ENCODE measurements around the gene SPINT3.
A peak's percentile ranks its signal among the peaks of the same experiment; 100 is the strongest.

Gene SPINT3

DNA sequence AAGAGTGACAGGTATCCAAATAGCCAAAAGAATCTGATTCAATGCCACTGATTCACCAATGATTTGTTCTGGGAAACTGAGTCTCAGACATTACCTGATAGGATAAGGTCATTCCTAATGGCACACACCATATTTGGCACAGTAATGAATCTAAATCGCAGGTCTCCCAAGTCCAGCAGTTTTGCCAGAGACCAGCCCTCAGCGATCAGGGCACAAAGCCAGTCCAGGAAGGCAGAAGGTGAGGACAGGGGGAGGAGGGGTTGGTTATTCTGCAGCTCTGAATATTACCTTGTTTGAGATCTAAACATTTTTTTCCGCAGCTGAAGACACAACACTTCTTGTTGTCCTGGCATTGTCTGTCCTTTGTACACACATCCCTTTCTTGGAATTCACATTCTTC is 29.9 kb upstream of the SPINT3 start:
- H4K8ac ChIP-seq (ENCODE audit: low read length): no peak overlapping the region
- H3K4me1 ChIP-seq (ENCODE audit: control insufficient read depth, insufficient read depth, low read depth, low read length): no peaks in the 10 kb centered on the region
- no peaks in the 10 kb centered on the region for H3K9me3 ChIP-seq (ENCODE audit: control insufficient read depth, low read length)
- no peak overlapping the region for H2AK5ac ChIP-seq (ENCODE audit: low read length, severe bottlenecking)
- WGBS: 85% methylated on average over 3 of the region's 3 CpGs
- H2BK5ac ChIP-seq (ENCODE audit: low read depth, low read length, poor library complexity, severe bottlenecking): no peak overlapping the region
- H2BK15ac ChIP-seq (ENCODE audit: low read depth, poor library complexity, severe bottlenecking): no peak overlapping the region
- no peak for DNase-seq
- no peak overlapping the region for H3K23ac ChIP-seq (ENCODE audit: low read length in 2 of 2)
- no peak overlapping the region for H4K91ac ChIP-seq (ENCODE audit: low read length)
- no peaks in the 10 kb centered on the region for H3K79me1 ChIP-seq (replicated peaks; ENCODE audit: low read length, poor library complexity, severe bottlenecking)
- no peak overlapping the region for H3K4ac ChIP-seq (ENCODE audit: low read depth in 1 of 2, low read length in 2 of 2)
- no peaks in the 10 kb centered on the region for H3K36me3 ChIP-seq (ENCODE audit: control insufficient read depth in 1 of 2, insufficient read depth in 2 of 2, low read depth in 1 of 2, low read length in 2 of 2)
- H3K9ac ChIP-seq (ENCODE audit: low read length): no peak overlapping the region
- no peak overlapping the region for H3K4me2 ChIP-seq (ENCODE audit: low read length, poor library complexity, severe bottlenecking)
- H3K4me3 ChIP-seq (ENCODE audit: insufficient read depth in 1 of 2, low read depth in 1 of 2, low read length in 2 of 2): no peak overlapping the region
- H2BK12ac ChIP-seq (ENCODE audit: low read length in 2 of 2): no peak overlapping the region
- H3K14ac ChIP-seq (ENCODE audit: low read length in 2 of 2): no peak overlapping the region
- H2AFZ ChIP-seq (ENCODE audit: low read depth, low read length): no peak overlapping the region
- no peak overlapping the region for H2BK120ac ChIP-seq (ENCODE audit: low read depth, low read length)
- H3K18ac ChIP-seq (ENCODE audit: low read depth in 1 of 2, low read length in 2 of 2): no peak overlapping the region
- H3K27ac ChIP-seq (ENCODE audit: low read length, poor library complexity, severe bottlenecking): no peak overlapping the region
- H3K27me3 ChIP-seq (ENCODE audit: control insufficient read depth in 1 of 2, insufficient read depth in 1 of 2, low read length in 2 of 2): peaks cover 19 to 46% of the 10 kb centered on the region in 2 experiments

DNA sequence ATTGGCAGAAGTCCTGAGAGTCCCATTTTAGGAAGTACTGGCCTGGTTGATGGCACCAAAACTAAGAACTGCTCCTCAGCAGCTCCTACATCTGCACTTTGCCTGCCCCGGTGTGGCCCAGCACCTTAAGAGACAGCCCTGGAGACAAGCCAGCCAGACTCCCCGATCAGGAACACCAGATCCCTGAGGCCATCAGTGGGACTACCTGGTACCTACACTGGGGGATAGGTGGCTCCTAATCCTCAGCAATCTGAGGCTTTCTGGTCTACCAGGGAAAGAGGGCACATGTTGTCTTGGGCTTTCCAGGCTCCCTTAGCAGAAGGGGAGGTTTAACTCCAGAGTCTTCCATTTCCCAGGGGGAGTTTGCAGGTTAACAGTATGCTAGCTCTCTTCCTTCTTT is 24.0 kb upstream of the SPINT3 start, which contains the start of gene WFDC6:
WFDC6 (minus strand) TSS at position 101 of the 400 bp plus-strand sequence; CDS start at position 26, 75 bp downstream.
- no peak within 1 kb of the TSS for H3K18ac ChIP-seq (ENCODE audit: low read depth in 1 of 2, low read length in 2 of 2)
- no peak within 1 kb of the TSS for H3K27ac ChIP-seq (ENCODE audit: low read length, poor library complexity, severe bottlenecking)
- H3K4me3 ChIP-seq (ENCODE audit: insufficient read depth in 1 of 2, low read depth in 1 of 2, low read length in 2 of 2): no peak within 1 kb of the TSS
- no peaks in the 10 kb centered on the region for H3K4me1 ChIP-seq (ENCODE audit: control insufficient read depth, insufficient read depth, low read depth, low read length)
- peak within 1 kb of the TSS in 1 of 2 experiments; percentile 65 for H3K14ac ChIP-seq (ENCODE audit: low read length in 2 of 2)
- no peak within 1 kb of the TSS for H2BK12ac ChIP-seq (ENCODE audit: low read length in 2 of 2)
- no peak within 1 kb of the TSS for H3K4me2 ChIP-seq (ENCODE audit: low read length, poor library complexity, severe bottlenecking)
- no peak for DNase-seq
- H2BK15ac ChIP-seq (ENCODE audit: low read depth, poor library complexity, severe bottlenecking): no peak within 1 kb of the TSS
- no peak within 1 kb of the TSS for H4K91ac ChIP-seq (ENCODE audit: low read length)
- no peak within 1 kb of the TSS for H3K9ac ChIP-seq (ENCODE audit: low read length)
- no peaks in the 10 kb centered on the region for H3K9me3 ChIP-seq (ENCODE audit: control insufficient read depth, low read length)
- H3K27me3 ChIP-seq (ENCODE audit: control insufficient read depth in 1 of 2, insufficient read depth in 1 of 2, low read length in 2 of 2): peaks cover 4 to 96% of the 10 kb centered on the region in 2 experiments
- no peak within 1 kb of the TSS for H2BK5ac ChIP-seq (ENCODE audit: low read depth, low read length, poor library complexity, severe bottlenecking)
- no peaks in the 10 kb centered on the region for H3K79me1 ChIP-seq (replicated peaks; ENCODE audit: low read length, poor library complexity, severe bottlenecking)
- H2AFZ ChIP-seq (ENCODE audit: low read depth, low read length): no peak within 1 kb of the TSS
- no peak within 1 kb of the TSS for H4K8ac ChIP-seq (ENCODE audit: low read length)
- H3K23ac ChIP-seq (ENCODE audit: low read length in 2 of 2): no peak within 1 kb of the TSS
- no peaks in the 10 kb centered on the region for H3K36me3 ChIP-seq (ENCODE audit: control insufficient read depth in 1 of 2, insufficient read depth in 2 of 2, low read depth in 1 of 2, low read length in 2 of 2)
- 81% methylated on average over 2 of the region's 2 CpGs for WGBS
- no peak within 1 kb of the TSS for H2AK5ac ChIP-seq (ENCODE audit: low read length, severe bottlenecking)
- H3K4ac ChIP-seq (ENCODE audit: low read depth in 1 of 2, low read length in 2 of 2): no peak within 1 kb of the TSS
- H2BK120ac ChIP-seq (ENCODE audit: low read depth, low read length): no peak within 1 kb of the TSS

DNA sequence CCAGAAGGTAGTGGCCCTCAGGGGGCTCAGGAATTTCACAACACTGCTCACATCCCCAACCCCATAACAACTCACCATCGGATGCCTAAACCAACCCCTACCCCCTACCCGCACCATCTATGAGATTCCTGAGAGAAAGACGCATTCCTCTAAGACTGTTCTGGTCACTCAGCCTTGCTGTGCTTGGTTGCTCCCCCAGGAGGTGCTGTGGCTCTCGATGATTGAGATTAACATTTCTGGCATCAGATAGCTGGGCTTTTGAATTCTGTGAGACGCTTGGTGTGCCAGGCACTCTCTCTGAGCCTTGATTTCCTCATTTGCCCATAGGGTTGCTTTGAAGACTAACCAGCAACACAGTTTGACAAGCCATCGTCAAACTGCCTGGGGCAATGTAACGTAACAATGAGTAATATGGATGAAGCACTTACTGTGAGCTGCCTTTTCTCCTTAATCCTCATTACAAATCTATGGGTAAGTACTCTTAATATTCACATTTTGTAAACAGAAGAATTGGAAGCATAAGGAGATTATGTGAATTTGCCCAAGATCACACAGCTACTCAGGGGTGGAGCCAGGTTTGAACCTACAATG is 22.9 kb upstream of the SPINT3 start:
- no peak overlapping the region for H3K9ac ChIP-seq (ENCODE audit: low read length)
- H3K27me3 ChIP-seq (ENCODE audit: control insufficient read depth in 1 of 2, insufficient read depth in 1 of 2, low read length in 2 of 2): peaks cover 0 to 89% of the 10 kb centered on the region in 2 experiments
- no peak overlapping the region for H4K91ac ChIP-seq (ENCODE audit: low read length)
- no peak overlapping the region for H3K18ac ChIP-seq (ENCODE audit: low read depth in 1 of 2, low read length in 2 of 2)
- H3K4me3 ChIP-seq (ENCODE audit: insufficient read depth in 1 of 2, low read depth in 1 of 2, low read length in 2 of 2): no peak overlapping the region
- H2AFZ ChIP-seq (ENCODE audit: low read depth, low read length): no peak overlapping the region
- H2BK12ac ChIP-seq (ENCODE audit: low read length in 2 of 2): no peak overlapping the region
- no peaks in the 10 kb centered on the region for H3K36me3 ChIP-seq (ENCODE audit: control insufficient read depth in 1 of 2, insufficient read depth in 2 of 2, low read depth in 1 of 2, low read length in 2 of 2)
- no peaks in the 10 kb centered on the region for H3K79me1 ChIP-seq (replicated peaks; ENCODE audit: low read length, poor library complexity, severe bottlenecking)
- H2BK120ac ChIP-seq (ENCODE audit: low read depth, low read length): no peak overlapping the region
- H3K27ac ChIP-seq (ENCODE audit: low read length, poor library complexity, severe bottlenecking): no peak overlapping the region
- no peak overlapping the region for H3K4ac ChIP-seq (ENCODE audit: low read depth in 1 of 2, low read length in 2 of 2)
- no peak overlapping the region for H3K14ac ChIP-seq (ENCODE audit: low read length in 2 of 2)
- H3K23ac ChIP-seq (ENCODE audit: low read length in 2 of 2): no peak overlapping the region
- no peaks in the 10 kb centered on the region for H3K9me3 ChIP-seq (ENCODE audit: control insufficient read depth, low read length)
- no peaks in the 10 kb centered on the region for H3K4me1 ChIP-seq (ENCODE audit: control insufficient read depth, insufficient read depth, low read depth, low read length)
- H3K4me2 ChIP-seq (ENCODE audit: low read length, poor library complexity, severe bottlenecking): no peak overlapping the region
- 82% methylated on average over 7 of the region's 7 CpGs for WGBS
- no peak for DNase-seq
- no peak overlapping the region for H2BK5ac ChIP-seq (ENCODE audit: low read depth, low read length, poor library complexity, severe bottlenecking)
- no peak overlapping the region for H2AK5ac ChIP-seq (ENCODE audit: low read length, severe bottlenecking)
- H4K8ac ChIP-seq (ENCODE audit: low read length): no peak overlapping the region
- no peak overlapping the region for H2BK15ac ChIP-seq (ENCODE audit: low read depth, poor library complexity, severe bottlenecking)

DNA sequence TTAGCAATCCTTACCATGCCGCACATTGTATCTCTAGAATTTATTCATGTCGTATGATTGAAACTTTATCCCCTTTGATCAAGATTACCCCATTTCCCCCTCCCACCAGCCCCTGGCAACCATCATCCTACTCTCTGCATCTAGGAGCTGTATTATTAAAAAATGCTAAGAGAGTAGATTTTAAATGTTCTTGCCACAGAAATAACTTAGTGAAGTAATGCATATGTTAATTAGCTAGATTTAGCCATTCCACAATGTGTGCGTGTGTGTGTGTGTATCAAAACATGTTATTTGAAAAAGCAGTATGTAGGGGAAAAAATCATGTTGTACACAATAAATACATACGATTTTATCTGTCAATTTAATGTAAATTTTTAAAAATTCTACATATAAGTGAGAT is 11.9 kb upstream of the SPINT3 start:
- no peak overlapping the region for H3K4me3 ChIP-seq (ENCODE audit: insufficient read depth in 1 of 2, low read depth in 1 of 2, low read length in 2 of 2)
- no peak for DNase-seq
- H2BK15ac ChIP-seq (ENCODE audit: low read depth, poor library complexity, severe bottlenecking): no peak overlapping the region
- WGBS: 100% methylated on average over 2 of the region's 4 CpGs
- H2BK5ac ChIP-seq (ENCODE audit: low read depth, low read length, poor library complexity, severe bottlenecking): no peak overlapping the region
- no peak overlapping the region for H3K4ac ChIP-seq (ENCODE audit: low read depth in 1 of 2, low read length in 2 of 2)
- no peak overlapping the region for H3K4me2 ChIP-seq (ENCODE audit: low read length, poor library complexity, severe bottlenecking)
- H2AK5ac ChIP-seq (ENCODE audit: low read length, severe bottlenecking): no peak overlapping the region
- H3K14ac ChIP-seq (ENCODE audit: low read length in 2 of 2): no peak overlapping the region
- no peak overlapping the region for H4K8ac ChIP-seq (ENCODE audit: low read length)
- no peak overlapping the region for H2BK120ac ChIP-seq (ENCODE audit: low read depth, low read length)
- no peak overlapping the region for H3K18ac ChIP-seq (ENCODE audit: low read depth in 1 of 2, low read length in 2 of 2)
- H3K9me3 ChIP-seq (ENCODE audit: control insufficient read depth, low read length): no peaks in the 10 kb centered on the region
- H3K4me1 ChIP-seq (ENCODE audit: control insufficient read depth, insufficient read depth, low read depth, low read length): no peaks in the 10 kb centered on the region
- no peak overlapping the region for H3K23ac ChIP-seq (ENCODE audit: low read length in 2 of 2)
- H3K27ac ChIP-seq (ENCODE audit: low read length, poor library complexity, severe bottlenecking): no peak overlapping the region
- H3K27me3 ChIP-seq (ENCODE audit: control insufficient read depth in 1 of 2, insufficient read depth in 1 of 2, low read length in 2 of 2): peaks cover 22 to 41% of the 10 kb centered on the region in 2 experiments
- H3K79me1 ChIP-seq (replicated peaks; ENCODE audit: low read length, poor library complexity, severe bottlenecking): no peaks in the 10 kb centered on the region
- H2BK12ac ChIP-seq (ENCODE audit: low read length in 2 of 2): no peak overlapping the region
- H3K9ac ChIP-seq (ENCODE audit: low read length): no peak overlapping the region
- no peaks in the 10 kb centered on the region for H3K36me3 ChIP-seq (ENCODE audit: control insufficient read depth in 1 of 2, insufficient read depth in 2 of 2, low read depth in 1 of 2, low read length in 2 of 2)
- no peak overlapping the region for H4K91ac ChIP-seq (ENCODE audit: low read length)
- H2AFZ ChIP-seq (ENCODE audit: low read depth, low read length): no peak overlapping the region
